Umbilical cord (tissue), 2 donors: ENCODE results near the gene CHSY1. TPM values are rescaled to one million over a fixed set of nuclear protein-coding genes. Genes with fewer than 3 reads are reported as not detected.
A peak's percentile ranks its signal among the peaks of the same experiment; 100 is the strongest.

Experiments used
- DNase-seq: peaks from one replicate; pipeline ENCODE4 v3.0.0-alpha.2; 2015; ENCODE audit warnings: low spot score
- total RNA-seq: library from RNA; depleted of rRNA; stranded (reverse); fragments of >200 nt; gene quantifications from one replicate; pipeline ENCODE4 v1.2.3, GENCODE V29; 2014; ENCODE audit warnings: low replicate concordance; ENCODE audit not compliant: insufficient read depth

CHSY1 gene
- total RNA-seq, 1 donor from 2014 or later = 50.6 TPM

DNA sequence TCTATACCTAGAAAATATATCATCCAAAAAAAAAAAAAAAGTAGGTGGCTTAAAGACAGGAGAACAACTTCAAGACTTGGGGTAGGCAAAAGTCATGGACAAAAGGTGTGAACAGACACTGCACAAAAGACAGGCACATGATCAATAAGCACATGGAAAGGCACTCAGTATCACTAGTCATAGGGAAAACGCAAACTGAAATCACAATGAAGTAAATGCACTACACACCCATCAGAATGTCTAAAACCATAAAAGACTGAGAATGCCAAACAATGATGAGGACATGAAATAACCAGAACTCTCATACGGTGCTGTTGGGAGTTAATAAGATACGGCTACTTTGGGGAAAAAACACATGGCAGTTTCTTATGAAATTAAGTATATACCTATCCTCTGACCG, 40.0 kb downstream of the CHSY1 start:
- no peak for DNase-seq

DNA sequence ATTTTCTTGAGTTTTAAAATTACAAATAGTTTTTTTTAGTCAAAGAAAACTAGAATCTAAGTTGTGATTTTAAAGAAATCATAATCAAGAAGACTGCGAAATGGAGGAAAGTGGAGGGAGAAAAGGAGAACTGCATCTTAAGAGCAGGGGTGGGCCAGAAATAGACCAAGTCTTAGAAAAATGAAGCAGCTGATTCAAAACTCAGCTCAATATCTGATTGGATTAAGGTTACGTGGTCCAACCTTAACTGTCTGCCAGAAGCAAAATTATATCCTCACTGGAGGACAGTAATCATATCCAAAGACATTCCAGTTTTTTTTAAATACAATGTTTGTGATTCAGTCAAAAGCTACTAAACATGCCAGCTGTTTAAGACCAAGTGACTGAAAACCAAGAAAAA, 41.4 kb downstream of the CHSY1 start:
- peak; percentile 52 for DNase-seq

DNA sequence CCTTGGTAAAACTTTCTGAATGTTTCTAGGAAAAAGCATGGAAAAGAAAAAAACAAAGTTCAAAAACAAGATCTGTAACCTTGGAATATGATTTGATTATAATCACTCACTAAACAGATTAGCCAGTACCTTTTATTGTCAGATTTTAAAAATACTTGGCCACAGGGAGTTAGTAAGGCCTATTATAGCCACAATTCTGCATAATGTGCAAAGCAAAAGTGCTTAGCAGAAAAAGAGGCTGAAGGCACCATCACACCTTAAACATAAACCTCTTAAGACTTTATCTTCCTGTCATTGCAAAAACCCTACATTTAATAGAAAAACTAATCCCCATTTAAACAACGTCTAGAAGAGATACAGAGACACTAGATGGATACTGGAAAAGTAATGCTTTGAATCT, 41.8 kb downstream of the CHSY1 start:
- DNase-seq = no peak

DNA sequence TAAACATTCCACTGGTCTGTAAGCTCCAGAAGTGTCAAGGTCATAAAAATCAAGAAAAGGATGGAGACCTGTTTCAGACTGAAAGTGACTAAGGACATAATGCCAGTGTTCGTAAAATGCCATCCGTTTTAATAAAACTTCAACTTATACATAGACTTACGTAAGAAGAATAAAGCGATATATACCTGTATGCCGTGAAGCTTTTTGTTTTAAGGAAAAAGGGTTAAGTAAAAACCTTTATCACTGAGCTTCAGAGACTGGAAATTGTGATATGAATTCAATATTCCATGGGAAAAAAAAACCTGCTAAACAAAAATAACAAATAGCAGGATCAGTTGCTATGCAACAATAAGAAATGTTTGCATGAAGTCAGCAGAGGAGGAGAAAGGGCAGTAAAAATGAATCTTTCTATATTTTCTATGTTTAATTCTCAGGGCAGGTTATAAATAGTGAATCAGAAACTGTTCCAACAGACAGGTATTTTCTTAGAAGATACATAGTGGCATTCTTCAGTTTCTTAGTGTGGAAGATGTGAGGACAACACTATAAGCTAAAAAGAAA, 42.5 kb downstream of the CHSY1 start:
- DNase-seq = no peak

DNA sequence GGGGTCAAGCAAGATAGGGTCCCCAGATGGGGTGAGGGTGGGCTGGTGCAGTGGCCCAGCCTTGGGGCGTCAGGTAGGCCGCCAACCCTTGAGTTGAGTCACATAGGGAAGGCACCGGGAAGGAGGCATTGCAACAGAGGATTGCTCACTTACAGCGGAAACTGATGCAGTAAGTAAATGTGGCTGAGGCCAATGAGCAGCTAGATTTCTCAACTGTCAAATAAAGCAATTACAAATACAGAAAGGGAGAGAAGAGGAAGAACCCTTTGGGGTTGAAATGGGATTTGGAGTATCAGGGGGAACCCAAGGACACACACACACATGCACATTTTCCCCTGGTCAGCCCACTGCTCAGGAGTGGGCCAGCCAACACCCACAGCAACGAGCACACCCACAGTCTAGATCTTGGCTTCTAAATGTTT, 44.0 kb downstream of the CHSY1 start:
- DNase-seq = no peak

DNA sequence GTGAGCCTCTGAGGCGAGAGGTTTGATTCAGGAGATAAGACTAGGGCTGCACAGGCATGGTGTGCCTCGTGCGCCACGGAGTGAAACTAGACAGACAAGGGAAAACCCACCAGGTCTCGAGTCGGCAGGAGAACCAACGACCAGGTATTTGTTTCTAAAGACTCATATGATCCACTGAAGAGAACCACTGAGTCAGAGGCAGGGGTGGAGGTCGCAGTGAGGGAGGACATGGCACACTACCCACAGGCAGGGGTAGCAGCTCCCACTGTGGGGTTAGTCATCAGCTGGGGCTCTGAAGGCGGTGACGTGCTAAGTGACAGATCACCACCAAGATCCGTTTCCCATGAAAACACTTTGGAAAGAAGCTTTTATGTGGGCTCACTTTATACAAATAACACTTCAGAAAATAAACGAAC, 45.7 kb downstream of the CHSY1 start:
- no peak for DNase-seq

DNA sequence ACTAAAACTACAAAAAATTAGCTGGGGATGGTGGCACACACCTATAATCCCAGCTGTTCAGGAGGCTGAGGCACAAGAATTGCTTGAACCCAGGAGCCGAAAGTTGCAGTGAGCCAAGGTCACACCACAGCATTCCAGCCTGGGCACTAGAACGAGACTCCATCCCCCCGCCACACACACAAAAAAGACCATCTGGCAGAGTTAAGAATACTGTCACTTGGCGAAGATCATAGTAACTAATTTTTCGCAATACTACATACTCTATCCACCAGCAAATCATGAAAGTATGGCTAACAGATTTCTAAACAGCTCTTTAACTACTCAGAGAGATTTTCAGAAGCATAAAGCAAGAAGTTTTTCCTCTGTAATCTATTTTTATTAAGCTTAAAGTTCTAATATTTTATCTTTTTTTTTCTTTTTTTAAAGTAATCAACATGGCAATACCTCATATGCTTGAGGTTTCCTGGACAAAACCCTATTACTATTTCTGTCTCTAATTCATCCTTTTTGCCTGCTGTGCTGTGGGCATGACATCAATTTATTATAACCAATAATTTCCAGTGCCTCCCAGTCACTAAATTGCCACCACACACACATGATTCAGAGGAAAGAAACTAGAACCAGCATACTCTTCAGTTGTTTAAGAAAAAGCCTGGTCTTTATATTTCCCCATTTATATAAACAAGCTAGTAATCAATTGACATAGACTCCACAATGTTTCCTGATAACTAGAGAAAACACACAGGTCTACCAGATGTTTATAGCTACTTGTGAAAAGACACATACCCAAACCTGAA, 46.9 kb downstream of the CHSY1 start:
- DNase-seq = no peak

DNA sequence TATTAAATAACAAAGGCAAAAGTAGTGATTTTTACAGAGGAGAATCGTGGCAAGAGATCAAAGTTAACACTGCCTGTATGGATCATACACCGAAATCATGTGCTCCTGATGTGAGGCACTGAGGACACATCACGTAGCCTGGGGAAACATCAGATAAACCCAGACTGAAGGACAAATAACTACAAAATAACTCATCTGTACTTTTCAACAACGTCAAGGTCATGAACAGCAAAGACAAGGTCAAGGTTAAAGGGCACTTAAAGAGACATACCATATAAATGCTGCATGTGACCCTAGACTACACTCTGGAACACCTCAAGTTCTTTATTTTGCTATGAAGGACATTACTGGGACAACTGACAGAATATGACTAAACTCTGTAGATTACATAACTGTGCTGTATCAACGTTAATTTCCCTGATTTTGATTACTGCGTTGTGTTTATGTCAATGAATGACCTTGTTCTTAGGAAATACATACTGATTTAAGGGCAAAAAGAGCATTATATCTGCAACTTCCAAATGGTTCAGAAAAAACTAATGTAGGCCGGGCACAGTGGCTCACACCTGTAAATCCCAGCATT, 48.1 kb downstream of the CHSY1 start:
- DNase-seq = no peak

DNA sequence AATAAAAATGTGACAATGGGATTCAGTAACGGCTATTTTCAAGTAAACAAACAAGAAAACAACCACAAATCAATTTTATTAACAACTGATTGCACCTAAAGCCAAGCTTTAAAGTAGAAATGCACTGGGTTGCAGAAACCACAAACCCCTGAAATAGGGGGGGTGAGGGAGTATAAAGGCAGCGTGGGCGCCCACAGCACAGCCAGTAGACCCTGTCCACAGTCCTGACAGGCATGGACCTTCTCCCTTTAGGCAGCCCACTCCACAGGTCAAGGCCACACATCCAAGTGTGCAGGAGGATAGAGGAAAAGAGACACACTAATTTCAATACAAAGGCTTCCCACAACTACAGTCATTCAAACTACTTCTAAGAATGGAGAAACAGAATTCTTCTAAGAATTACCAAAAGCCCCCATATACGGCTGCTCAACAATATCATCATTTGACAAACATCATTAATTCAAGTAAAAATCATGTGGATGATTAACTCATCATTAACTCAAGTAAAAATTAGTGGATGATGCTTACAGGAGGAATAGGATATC, 48.7 kb downstream of the CHSY1 start:
- no peak for DNase-seq

DNA sequence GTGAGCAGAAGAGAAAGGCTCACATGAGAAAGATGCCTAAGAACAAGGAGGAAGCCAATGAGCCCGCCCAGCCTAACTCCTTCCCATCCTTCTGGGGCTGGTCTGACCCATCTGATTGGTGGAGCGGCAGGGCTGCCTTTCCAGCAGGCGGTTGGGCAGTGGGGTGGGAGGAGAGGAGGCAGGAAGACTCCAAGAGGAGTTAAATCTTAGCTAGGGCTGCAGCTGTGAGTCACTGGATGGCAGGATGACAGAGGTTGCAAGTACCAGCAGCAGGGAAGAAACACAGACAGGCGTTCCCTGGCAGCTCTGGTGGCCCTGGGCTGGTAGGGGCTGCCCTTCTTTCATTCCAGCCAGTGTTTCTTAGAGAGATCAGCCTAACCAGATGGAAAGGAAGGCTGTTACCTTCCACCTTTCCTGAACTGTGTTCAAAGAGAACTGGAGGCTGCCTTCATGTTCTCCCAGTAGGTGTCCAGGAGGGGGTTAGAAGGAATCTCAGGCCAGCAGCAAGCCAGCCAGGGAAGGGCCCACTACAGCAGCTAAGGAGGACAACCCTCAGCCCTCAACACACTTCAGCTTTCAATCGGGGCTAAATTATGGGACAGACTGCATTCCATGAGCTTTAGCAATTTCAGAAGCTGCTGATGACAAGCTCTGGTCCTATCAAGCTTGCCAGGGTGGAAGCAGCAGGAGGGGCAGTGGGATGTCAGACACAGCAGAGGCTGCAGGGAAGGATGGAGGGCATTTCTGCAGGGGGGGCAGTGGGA, 50.3 kb downstream of the CHSY1 start:
- DNase-seq = peak; percentile 99

DNA sequence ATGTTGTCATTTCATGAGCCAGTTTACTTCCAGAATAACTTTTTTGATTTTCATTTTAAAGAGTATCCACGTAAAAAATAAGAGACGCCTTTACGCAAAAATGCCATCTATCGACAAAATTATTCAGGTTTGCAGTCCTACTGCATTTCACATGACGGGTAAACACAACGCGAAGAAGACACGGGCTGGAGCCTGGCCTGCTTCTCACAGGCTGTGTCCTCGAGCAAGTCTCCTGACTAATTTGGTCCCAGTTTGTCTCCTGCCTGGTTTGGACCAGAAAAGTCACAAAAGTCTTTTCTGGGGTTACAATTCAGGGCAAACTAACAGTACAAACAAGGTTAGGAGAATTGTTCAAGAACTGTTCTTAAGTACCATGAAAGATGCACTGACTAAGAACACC, 51.7 kb downstream of the CHSY1 start:
- DNase-seq = no peak

DNA sequence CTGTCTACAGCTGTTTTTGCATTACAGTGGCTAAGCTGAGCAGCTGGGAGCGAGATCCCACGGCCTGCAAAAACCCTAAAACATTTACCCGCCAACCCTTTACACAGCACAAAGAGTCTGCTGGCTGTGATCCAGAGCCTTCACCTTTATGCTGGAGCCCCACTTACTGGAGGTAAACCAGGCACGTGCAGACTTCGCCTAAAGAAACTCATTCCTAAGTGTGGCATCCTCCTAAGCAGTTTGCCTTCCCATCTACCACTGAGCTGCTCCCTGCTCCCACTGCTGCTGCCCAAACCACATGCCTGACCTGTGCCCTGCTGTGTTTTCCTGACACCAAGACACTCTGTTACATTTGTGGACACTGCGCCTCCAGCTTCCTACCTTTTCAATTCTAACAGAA, 53.0 kb downstream of the CHSY1 start:
- no peak for DNase-seq

DNA sequence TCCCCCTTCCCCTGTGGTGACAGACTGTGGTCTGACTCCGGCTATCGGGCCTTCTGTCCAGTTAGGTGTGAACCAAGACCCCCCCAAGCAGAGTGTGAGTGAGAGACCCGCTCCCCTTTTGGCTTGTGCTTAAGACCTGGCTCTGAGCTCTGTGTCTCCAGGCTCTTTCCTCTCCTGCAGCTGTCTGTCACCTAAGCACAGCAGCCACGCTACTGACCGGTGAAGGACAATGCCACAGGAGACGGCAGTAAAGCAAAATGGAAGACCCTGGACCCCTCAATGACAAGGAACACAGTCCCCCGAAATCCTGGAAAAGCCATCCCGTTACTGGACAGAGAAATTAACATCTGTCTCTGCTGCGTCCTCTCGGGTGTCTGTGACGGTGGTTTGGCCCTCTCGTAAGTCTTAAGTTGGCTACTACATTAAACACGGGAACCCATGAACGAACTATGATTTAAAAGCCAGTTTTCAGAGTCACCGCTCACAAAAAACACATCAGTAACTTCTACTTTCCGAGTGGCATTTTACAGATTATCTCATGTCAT, 53.7 kb downstream of the CHSY1 start:
- DNase-seq = no peak

DNA sequence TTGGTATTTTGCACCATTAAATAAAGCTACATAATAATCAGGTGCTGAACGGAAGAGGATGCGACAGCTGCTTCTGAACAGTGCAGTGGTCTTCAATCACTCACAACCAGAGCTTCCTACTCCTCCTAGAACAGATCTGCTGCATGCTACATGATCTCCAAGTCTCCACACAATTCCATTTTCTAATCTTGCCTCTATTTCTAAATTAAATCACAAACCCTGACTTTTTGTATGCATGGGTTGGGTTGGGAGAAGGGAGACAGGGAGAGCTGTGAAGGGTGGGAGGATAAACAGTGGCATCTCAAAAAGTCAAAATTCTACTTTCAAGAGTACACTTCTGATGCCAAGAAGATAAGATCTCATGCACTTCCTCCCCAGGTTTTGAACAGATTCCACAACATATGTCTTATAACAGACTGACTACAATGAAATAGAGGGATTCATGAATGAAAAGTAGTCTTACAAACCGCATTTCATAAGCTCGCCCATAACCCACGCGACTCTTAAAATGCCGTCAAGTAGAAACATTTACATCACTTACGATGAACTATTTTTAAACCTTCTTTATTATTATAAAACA, 57.2 kb downstream of the CHSY1 start:
- DNase-seq = no peak

DNA sequence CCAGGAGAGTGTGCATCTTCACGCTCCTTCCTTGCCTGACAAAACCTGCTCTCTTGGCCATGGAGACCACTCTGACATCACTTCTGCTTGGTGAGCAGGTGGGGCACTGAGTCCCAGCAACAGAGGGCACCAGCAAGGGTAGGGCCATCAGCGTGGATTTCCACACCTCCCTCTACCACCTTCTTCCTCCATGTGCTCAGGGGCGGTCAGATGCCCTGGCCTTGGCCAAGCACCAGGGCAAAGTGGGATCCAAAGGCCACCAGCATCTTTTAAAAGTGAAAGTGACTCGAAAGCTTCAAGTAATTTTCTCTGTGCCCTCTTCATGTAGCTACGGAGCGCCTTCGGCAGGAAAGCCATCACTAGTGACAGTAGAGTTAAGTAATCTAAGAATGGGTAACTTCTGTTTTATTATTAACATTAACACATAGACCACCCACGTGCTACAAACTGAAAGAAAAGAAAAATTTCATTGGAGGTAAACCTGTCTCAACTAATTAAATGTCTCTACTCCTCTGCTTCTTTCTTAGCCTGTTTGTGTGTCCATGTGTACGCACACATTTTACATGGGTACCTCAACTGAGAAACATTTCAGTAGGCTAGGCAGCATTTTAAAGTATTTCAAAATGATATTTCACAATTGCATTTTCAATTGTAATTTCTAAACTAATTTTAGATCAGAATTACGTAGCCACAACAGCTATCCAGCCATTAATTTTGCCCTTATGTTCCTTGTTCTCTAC, 57.9 kb downstream of the CHSY1 start:
- no peak for DNase-seq

DNA sequence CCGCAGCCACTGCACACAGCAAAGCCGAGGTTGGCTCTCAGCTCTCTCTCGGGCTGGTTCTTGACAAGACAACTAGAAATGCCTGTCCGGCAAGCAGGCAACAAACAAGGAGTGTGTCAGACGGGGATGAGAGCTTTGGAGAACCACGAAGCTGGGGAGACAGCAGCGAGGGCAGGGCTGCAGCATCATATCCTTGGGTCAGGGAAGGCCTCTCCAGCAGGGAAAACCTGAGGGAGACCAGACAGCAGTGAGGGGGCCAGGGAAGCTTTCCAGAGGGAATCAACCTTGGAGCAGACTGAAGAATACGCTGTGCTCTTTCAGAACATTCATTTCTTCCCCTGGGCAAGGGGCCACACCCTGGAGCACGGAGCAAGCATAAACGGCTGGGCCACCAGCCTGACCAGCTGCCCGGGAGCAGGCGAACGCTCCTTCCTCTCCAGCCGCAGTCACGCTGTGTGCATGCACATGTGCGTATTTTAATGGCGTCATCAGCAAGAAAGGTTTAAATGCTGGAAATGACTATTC, 58.7 kb downstream of the CHSY1 start:
- peak; percentile 55 for DNase-seq

DNA sequence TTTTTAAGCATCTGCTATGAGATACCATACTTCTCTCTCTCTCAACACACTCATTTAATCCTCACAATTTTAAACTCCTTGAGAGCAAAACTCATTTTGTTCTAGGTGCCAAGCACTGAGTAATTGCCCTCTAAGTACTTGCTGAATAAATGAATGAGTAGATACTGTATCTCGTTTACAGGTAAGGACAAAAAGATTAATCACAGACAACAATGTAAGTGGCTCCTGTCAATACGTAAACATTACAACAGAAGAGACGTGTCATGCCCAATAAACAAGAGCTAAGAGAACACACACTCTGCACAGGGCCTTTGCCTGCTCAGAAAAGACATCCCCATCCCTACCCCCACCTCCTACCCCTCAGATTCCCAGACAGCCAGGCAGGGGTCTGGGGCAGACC, 59.8 kb downstream of the CHSY1 start:
- DNase-seq = no peak

DNA sequence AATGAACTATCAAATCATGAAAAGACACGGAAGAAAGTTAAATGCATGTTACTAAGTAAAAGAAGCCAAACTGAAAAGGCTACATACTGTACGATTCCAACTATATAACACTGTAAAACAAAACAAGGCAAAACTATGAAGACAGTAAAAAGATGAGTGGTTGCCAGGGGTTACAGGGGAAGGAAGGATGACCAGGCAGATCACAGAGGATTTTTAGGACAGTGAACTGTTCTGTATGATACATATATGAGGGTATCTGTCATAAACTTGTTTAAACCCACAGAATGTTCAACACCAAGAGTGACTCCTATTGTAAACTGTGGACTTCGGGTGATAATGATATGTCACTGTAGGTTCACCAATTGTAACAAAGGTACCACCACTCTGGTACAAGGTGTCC, 60.6 kb downstream of the CHSY1 start:
- peak; percentile 46 for DNase-seq

DNA sequence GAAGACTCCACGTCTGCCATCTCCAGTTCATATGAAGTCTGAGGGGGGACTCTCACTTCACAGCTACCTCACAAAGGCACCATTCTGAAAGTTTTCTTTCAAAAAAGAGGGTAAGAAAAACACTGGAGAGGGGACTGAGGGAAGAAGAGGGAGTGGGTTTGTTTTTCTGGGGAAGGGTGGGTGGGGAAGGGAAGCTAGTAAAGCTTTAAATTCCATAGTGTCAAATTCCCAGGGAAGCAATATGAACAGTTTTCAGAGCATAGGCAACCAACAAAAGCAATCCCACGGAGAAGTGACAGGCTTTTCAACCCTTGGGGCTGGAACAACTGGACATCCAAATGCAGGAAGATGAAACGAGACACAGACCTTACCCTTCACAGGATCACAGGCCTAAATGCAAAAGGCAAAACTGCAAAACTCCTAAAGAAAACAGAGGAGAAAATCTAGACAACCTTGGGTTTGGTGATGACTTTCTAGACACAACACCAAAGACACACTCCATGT, 61.7 kb downstream of the CHSY1 start:
- no peak for DNase-seq

DNA sequence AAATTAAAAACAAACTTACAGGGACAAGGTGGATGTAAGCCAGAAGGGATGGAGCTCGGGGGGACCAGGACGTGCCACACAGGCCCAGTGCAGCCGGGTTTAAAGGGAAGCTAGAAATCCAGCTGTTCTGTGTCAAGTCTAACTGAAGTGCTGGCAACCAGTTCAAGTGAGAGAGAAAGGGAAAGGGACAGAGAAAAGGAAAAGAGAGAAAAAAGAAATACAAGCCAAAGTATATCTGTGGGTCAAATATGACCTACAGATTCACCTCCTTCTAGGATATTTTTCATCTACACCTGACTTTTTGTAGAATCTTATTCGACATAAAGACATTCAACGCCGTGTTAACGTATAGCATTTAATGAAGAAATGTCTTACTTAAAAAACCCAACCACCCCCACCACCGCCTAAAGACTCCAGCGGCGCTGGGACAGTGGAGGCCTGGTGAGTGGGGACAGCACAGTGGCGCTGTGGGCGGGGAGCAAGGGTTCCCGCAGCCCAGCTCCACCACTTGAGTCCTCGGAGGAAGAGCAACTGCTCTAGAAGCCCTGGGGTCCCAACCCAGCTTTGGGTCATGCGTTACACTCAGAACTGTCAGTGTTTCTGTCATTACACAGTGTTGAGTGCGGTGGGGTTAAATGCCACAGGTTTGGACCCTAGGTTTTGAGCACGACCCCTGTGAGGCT, 62.3 kb downstream of the CHSY1 start:
- DNase-seq = peak; percentile 64
